ENCODE results near the gene EEF2K.
"Not testable (repeated sequence)": the region's sequence is repeated elsewhere in the genome, so short reads cannot be mapped to it uniquely, and the experiment has no call there.

Gene EEF2K

DNA sequence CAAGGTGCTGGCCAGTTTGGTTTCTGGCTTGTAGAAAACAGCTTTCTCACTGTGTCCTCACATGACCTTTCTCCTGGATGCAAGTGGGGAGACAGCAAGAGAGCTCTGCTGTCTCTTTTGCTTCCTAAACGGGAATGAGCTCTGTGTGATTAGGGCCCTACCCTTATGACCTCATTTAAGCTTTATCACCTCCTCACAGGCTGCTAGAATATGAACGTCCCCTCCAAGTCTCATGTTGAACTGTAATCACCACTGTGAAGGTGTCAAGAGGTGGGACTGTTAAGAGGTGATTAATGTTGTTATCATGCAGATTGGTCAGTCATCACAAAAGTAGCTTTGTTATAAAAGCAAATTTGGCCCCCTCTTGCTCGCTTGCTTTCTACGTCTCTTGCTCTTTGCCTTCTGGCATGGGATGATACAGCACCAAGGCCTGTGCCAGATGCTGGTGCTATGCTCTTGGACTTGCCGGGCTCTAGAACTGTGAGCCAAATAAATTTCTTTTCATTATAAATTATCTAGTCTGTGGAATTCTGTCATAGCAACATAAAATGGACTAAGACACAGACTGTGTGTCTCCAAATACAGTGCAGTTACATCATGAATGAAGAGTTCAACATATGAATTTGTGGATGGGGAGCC lies 76.3 kb downstream of the EEF2K start:
- FAIRE-seq (no peak), DNase-seq (ENCODE audit: extremely low spot score, insufficient read length, low read depth) (no peak)

DNA sequence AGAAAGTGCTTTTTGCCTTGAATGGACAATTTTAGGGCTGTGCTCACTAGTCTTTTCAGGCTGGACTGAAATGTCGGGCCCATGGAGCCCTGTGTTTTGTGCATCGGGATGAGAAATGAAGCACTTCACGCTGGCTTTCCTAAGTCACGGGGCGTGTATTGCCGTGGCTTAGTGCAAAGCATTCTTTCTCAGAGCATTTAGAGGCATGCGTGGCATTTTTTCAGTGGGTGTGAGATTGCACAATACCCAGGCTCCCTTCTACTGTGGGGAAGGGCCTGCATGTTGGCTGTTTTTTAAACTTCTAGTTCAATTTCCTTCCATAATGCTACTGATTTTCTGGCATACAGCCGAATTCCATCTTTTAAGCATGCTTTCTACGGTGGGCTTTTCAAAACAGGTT lies 78.6 kb downstream of the EEF2K start:
- DNase-seq (ENCODE audit: extremely low spot score, insufficient read length, low read depth) (no peak), FAIRE-seq (no peak)

DNA sequence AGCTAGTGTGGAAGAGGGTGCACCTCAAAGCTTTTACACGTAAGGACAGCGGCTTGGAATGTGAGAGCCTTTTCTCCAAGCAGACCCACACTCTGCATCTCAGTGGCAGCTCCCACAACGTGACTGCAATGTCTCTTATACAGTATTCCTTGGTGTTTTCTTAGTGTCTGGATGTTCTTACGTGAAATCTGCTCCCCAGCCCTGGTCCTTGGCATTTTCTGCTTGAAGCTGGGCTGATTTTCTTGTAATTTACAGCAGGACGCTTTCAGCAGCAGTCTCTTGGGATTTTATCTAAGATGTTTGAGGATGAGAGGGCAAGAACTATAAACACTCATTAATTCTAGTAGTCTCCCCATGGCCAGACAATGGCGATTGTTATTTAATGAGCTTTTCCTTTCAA lies 79.0 kb downstream of the EEF2K start:
- FAIRE-seq, result no peak
- DNase-seq (ENCODE audit: extremely low spot score, insufficient read length, low read depth), result no peak

DNA sequence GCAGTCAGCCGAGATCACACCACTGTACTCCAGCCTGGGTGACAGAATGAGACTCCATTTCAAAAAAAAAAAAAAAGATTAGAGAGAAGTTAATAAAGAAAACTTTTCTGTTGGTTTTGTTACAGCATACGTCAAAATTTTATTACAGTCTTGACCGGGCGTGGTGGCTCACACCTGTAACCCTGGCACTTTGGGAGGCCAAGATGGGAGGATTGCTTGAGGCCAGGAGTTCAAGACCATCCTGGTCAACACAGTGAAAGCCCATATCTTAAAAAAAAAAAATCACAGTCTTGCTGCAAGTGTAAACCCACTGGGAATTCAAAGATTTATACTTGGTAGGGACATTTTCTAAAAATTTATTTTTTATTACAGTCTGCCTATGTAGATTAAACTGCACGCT lies 84.9 kb downstream of the EEF2K start:
- no peak for DNase-seq (ENCODE audit: extremely low spot score, insufficient read length, low read depth)
- no peak for FAIRE-seq

DNA sequence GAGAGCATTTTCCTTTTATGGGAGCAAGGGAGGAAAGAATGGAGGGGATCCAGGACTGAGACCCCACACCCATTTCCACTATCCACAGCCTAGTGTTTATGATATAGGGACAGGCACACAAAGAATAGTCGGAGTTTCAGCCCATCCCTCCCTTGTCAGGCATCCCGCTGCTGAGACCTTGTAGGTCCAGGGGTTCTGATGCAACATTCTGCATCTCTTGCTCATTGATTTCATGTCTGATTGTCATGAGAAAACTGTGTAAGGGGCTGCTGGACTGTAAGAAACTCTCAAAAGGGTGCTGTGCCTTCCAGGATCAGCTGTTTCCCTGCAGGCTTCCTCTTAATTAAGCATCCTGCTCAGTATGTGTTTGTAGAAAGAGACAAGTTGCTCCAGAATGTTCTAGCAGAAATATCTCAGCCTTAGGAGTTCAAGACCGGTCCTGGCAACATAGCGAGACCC lies 85.8 kb downstream of the EEF2K start:
- DNase-seq (ENCODE audit: extremely low spot score, insufficient read length, low read depth) (no peak), FAIRE-seq (no peak)

DNA sequence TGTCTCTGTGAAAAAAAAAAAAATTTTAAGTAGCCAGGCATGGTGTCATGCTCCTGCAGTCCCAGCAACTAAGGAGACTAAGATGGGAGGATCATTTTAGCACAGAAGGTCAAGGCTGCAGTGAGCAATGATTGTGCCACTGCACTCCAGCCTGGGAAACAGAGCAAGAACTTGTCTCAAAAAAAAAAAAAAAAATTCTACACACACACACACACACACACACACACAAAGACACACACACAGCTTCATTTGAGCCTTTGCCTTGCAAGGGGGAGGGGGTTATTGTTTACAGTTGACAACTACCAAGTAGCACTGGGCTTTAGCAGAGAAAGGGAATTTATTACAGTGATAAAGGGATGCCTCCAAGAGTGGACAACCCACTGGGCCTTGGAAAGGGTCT lies 86.2 kb downstream of the EEF2K start:
- FAIRE-seq (no peak), DNase-seq (ENCODE audit: extremely low spot score, insufficient read length, low read depth) (no peak)

DNA sequence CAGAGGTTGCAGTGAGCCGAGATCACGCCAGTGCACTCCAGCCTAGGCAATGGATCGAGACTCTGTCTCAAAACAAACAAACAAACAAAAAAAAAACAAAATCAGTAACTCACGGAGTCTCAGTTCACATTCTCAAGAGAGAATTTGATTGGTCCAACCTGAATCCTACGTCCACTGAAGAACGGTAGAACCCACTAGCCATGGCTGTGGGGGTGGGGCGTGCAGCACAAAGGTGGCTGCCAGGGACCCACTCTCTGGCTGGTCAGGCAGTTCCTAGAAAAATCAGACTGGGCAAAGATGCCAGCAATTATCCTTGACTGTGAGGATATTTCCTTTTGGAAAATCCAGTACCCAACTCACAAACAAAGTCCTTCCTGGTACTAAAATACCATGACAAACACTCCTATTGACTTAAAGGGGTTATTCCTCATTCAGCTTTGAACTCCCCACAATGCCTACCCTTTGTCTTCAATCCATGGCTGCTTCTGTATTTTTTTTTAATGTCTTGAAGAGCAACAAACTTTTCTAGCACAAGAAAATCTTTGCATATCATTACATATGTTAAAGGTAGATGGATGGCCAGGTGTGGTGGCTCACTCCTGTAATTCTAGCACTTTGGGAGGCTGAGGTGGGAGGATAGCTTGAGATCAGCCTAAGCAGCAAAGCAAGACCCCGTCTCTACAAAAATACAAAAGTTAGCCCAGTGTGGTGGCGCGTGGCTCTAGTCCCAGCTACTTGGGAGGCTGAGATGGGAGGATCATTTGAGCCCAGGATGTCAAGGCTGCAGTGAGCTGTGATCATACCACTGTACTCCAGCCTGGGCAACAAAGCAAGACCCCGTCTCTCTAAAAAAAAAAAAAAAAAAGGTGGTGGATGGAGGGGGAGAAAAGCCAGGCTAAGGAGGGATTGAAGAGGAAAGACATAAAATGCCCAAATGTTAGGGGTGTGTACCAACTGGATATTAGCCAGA lies 87.3 kb downstream of the EEF2K start:
- no peak for FAIRE-seq
- no peak for DNase-seq (ENCODE audit: extremely low spot score, insufficient read length, low read depth)

DNA sequence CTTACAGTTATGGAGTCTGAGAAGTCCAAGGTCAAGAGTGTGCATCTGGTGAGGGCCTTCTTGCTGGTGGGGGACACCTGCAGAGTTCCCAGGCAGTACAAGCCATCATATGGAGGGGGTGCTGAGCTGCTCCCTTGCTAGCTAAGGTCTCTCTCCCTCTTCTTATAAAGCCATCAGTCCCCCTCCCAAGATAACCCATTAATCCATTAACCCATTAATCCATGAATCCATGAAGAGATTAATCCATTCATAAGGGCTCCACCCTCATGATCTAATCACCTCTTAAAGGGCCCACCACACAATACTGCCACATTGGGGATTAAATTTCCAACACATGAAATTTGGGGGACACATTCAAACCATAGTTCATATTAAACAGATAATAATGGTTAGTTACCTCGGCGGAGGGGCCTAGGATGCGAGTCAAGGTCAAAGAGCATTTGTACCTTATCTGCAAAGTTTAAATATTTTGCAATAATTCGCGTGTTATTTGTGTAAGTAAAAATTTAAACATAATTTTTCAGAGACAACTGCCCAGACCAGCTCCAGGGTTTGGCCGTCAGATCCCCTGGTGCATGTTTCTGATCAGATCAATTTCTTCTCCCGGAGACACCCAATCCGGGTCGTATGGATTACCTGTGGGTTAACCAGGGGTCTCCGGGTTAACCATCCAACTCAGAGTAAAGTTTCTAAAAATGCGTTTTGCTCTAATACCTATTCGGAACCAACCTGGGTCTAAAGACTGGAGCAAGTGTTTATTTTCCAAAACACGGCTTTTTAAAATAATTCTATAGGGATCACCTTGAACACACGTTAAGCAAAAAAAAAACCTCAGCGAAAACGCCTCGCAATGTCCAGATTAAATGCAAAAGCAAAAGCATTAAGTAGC lies 90.4 kb downstream of the EEF2K start:
- no peak for FAIRE-seq

DNA sequence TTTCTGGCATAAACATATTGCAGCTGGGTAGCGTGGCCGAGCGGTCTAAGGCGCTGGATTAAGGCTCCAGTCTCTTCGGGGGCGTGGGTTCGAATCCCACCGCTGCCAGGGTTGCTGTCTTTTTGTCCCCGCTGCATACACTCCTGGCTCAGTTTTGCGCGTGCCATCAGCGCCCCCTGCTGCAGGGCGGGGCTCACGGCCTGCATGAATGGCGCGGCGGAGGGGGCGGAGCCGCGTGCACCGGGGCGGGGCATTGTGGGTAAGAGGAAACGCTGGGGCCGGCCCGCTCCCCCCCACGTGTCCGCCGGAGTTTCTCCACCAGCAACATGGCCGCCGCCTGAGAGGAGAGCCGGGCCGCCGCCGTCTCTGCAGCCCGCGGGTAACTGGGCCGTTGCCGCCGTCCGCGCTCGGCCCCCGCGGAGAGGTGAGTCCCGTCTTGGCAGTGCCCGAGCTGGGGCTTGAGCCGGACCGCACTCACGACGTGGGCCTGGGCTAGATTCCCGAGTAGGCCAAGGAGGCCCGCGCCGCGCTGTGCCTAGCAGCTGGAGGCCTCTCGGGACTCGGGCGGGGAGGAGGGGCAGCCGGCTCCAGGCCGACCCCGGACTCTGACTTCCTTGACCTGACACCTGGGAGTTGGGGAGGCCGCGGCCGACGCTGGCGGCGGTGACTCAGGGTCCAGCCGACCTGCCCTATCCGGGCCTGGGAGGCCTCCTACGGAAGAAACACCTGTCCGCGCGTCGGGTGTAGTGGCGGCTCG lies 91.2 kb downstream of the EEF2K start, which contains the start of gene POLR3E:
Gene POLR3E, plus strand, starts transcription at position 296 of the 757 bp plus-strand sequence. CDS start 5,560 bp downstream, outside the sequence.
- peak; percentile 91 for FAIRE-seq

More for the DNA sequence above, 90.4 kb downstream of the EEF2K start:
- DNase-seq (ENCODE audit: extremely low spot score, insufficient read length, low read depth), result no peak

DNA sequence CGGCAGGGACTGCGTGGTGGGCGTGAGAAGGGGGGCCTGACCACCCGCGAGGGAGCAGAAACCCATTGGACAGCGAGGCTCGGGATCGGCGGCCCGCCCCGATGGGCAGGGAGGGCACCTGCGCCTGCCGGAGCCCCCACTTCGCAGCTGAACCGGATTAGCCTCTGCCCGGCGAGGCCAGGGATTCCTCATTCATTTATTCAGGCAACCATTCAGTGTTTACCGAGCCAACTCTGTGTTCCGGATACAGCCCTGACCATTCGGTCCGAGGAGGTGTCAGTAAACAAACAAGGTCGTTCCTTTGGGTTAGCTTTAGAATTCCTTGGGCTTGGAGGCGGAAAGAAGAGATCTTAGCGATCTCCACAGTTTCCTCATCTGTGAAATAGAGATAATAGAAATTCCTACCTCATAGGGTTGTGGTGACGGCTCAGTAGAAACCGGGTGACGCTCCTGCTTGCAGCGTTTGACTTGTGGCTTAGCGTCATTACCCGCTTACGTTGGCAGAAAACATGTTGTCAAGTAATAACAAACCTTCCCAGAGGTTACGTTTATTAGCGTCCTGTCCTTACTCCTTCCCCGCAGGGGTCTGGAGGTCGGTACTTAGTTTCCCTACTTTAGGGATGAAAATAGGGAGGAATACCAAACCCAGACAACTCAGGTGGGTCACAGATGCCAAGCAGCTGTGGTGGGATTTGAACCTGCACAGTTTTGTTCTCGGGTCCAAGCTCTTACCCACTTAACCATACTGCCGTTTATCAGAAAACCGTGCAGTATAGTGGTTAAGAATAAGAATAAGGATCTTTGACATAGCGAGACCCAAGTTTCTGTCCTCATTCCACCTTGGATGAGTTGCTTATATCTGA lies 92.0 kb downstream of the EEF2K start:
- peak; percentile 50 for DNase-seq (ENCODE audit: extremely low spot score, insufficient read length, low read depth)
- peak; percentile 69 for FAIRE-seq

More for the DNA sequence above, 91.2 kb downstream of the EEF2K start, which contains the start of gene POLR3E:
- peak; percentile 89 for DNase-seq (ENCODE audit: extremely low spot score, insufficient read length, low read depth)

DNA sequence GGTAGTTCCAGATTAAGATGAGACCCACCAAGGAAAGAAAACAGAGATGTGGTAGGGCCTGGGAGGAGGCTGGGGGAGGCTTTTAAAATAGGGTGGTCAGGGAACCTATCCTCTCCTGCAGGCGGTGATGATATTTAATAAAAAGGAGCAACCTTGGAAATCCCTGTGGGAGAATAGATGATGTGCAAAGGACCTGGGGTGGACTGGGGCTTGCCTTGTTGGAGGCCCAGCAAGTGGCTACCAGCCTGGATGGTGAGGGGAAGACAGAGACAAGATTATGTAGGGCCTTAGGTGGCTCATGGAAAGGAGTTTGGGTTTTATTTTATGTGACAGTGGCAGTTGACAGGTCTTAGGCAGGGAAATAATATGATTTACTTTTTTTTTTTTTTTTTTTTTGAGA lies 93.0 kb downstream of the EEF2K start:
- FAIRE-seq, result no peak
- no peak for DNase-seq (ENCODE audit: extremely low spot score, insufficient read length, low read depth)

DNA sequence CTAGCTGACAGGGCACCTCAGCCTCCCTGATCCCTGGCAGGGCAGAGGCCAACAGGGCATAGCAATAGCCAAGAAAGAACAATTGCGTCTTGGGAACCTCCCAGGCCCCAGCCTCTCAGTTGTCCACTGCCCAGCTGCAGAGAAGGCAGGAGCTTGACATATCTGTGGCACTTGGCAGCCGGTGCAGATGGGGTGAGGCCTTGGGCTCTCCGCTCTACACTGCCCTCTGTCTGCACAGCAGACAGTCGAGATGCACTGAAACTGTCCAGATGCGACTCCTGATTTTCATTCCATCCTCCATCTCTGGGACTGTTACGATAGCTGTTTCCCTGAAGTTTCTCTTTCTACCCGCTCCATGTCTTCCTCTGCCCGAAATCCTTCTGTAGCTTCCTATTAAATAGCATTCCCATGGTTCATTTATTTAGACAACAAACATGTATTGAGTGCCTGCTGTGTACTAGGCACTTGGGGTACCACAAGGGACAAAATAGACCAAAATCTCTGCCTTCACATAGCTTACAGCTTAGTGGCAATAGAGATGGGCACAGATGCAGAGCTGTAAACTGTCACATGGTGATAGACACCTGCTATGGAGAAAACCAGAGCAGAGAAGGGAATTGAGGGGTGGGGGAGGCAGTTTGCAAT lies 94.5 kb downstream of the EEF2K start:
- DNase-seq (ENCODE audit: extremely low spot score, insufficient read length, low read depth) (no peak), FAIRE-seq (no peak)

DNA sequence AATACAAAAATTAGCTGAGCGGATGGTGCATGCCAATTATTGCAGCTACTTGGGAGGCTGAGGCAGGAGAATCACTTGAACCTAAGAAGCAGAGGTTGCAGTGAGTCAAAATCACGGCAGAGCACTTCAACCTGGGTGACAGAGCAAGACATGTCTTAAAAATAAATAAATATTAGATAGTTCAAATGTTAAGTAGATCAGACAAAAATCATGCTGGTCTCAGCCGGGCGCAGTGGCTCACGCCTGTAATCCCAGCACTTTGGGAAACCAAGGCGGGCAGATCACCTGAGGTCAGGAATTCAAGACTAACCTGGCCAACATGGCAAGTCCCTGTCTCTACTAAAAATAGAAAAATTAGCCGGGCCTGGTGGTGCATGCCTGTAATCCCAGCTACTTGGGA lies 95.3 kb downstream of the EEF2K start:
- not testable (repeated sequence) for DNase-seq (ENCODE audit: extremely low spot score, insufficient read length, low read depth); FAIRE-seq

DNA sequence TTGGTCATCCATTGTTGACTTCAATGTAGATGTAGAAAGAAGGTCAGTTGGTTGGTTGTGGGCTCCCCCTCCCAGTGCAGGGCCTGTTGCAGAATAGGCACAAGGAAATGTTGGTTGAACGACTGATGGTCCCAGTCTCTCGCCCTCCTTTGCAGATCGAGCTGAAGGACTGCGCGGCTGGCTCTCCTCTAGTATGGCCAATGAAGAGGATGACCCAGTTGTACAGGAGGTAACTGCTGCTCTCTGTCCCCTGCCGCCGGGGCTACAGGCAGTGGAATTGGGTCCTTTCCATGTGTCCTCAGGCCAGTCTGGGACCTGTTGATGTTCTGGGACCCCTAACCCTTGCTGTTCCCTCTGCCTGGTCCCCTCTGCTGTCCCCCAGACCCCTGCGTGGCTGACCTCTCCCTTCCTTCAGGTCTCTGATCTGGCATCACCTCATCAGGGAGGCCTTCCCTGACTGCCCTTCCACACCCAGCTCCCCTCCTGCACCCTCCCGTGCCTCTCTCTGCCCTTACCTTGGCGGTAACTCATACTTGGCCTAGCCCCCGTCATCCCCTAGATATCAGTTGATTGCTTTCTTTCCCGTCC lies 96.8 kb downstream of the EEF2K start:
- DNase-seq (ENCODE audit: extremely low spot score, insufficient read length, low read depth) (no peak), FAIRE-seq (no peak)

DNA sequence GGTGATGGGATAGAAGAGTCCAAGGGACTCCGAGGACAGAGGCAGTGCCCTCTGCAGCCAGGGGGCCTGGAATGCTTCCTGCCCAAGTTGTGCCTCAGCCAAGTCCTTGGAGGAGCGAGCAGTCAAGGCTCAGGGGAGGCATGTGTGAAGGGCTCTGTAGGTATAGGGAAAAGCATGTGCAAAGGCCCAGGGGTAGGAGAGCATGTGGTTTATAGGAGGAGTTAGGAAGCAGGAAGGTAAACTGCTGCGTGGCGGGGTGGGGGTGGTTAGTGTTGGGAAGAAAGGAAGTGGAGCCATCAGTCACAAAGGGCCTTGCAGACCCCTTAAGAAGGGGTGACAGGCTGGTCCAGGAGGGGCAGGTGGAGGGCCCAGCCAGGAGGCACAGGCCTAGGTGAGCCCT lies 98.3 kb downstream of the EEF2K start:
- FAIRE-seq (no peak), DNase-seq (ENCODE audit: extremely low spot score, insufficient read length, low read depth) (no peak)

DNA sequence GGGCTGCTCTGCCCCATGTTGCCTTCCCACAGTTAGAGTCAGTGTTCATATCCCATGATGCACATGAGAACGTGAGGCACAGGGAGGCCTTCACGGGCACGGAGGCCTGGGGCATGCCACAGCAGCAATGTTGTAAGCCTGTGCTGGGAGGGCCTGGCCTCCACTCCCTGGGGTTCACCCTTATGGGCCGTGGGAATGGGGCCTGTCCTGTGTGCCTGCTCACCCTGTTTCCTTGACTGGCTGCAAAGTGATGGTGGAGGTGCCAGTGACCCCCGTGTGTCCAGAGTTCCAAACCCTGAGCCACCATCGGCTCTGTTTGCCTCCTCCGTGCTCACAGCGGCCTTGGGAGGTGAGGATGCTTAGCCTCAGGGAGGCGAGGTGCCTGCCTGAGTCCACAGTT lies 100.7 kb downstream of the EEF2K start:
- FAIRE-seq, result no peak
- DNase-seq (ENCODE audit: extremely low spot score, insufficient read length, low read depth), result no peak

DNA sequence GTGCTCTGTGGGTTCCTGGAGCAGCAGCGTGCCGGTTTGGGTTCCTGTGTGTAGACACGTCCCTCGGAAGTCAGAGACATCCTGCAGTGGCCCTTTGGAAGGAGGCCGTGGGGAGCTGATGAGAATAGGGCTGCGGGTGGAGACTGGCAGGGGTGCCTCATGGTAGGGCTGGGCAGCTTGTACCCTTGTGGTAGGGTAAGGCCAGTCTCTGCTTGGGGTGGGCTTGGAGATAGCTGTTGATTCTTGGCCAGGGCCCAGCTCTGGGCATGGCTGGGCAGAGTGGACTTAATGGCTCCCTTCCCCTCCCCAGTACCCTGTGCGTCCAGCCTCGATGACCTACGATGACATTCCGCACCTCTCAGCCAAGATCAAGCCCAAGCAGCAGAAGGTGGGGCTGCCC lies 101.8 kb downstream of the EEF2K start:
- FAIRE-seq (no peak), DNase-seq (ENCODE audit: extremely low spot score, insufficient read length, low read depth) (no peak)

Data from GM18507 (cell line).